Panc1 (cell line): Measurements from ENCODE around the gene DIRAS3. TPM values are rescaled to one million over a fixed set of nuclear protein-coding genes. Genes with fewer than 3 reads are reported as not detected.
"Not testable (repeated sequence)": the region's sequence is repeated elsewhere in the genome, so short reads cannot be mapped to it uniquely, and the experiment has no call there.

Experiments
- ATAC-seq: fragments of 200-7000 bp; cut with Tn5 transposase; 2 replicates; pipeline ENCODE4 v1.9.1; 2020; ENCODE audit warnings: mild to moderate bottlenecking, moderate library complexity
- BruUV-seq: library from RNA; stranded (reverse); fragments of 400-500 nt; replicated peaks from 2 replicates; lab custom pipeline; 2021; lab: Mats Ljungman, UMichigan
- CTCF ChIA-PET: fragments of 300-600 bp; sonication (Branson Sonifier 250); formaldehyde crosslinking; loops from one replicate; lab custom pipeline; 2022; ENCODE audit warnings: antibody characterized with exemption; lab: Charles Lee
- POLR2A ChIA-PET: fragments of 300-600 bp; sonication (Branson Sonifier 250); formaldehyde crosslinking; loops from one replicate; lab custom pipeline; 2022; ENCODE audit warnings: antibody characterized with exemption; lab: Charles Lee
- DNase-seq: peaks from one replicate; pipeline ENCODE4 v3.0.0-alpha.2; 2010; ENCODE audit warnings: low read depth, low spot score
- H3K27ac ChIP-seq: 2 replicates; pipeline ENCODE4 v1.5.1; 2011; ENCODE audit warnings: mild to moderate bottlenecking, low read length, inconsistent platforms
- H3K27me3 ChIP-seq: fragments of 200-500 bp; sonication (Bioruptor generic); 2 replicates; pipeline ENCODE4 v1.6.0; 2014; ENCODE audit warnings: low read length, inconsistent platforms; ENCODE audit not compliant: control insufficient read depth, insufficient read depth
- H3K36me3 ChIP-seq: fragments of 200-500 bp; sonication (Bioruptor generic); 2 replicates; pipeline ENCODE4 v1.5.1; 2014; ENCODE audit warnings: inconsistent platforms, mild to moderate bottlenecking, low read length, moderate library complexity; ENCODE audit not compliant: control insufficient read depth, insufficient read depth
- H3K4me1 ChIP-seq: 2 replicates; pipeline ENCODE4 v1.5.1; 2011; ENCODE audit warnings: inconsistent platforms, mild to moderate bottlenecking, low read length, moderate library complexity; ENCODE audit not compliant: control insufficient read depth, insufficient read depth
- H3K4me3 ChIP-seq, 2 experiments: 2 replicates each; pipeline ENCODE4 v1.5.1; 2011 to 2012; ENCODE audit warnings: low read depth in 2 of 2, low read length in 2 of 2, mild to moderate bottlenecking in 2 of 2, inconsistent platforms in 1 of 2, moderate library complexity in 1 of 2
- H3K9me3 ChIP-seq: fragments of 200-500 bp; sonication (Bioruptor generic); 2 replicates; pipeline ENCODE4 v1.5.1; 2014; ENCODE audit warnings: low read depth, mild to moderate bottlenecking, inconsistent platforms, low read length, moderate library complexity; ENCODE audit not compliant: control insufficient read depth, insufficient read depth
- CTCF ChIP-seq: fragments of 450-650 bp; IDR thresholded peaks from 2 replicates; pipeline ENCODE4 v1.5.1; 2017; ENCODE audit warnings: mild to moderate bottlenecking
- POLR2AphosphoS5 ChIP-seq: IDR thresholded peaks from 2 replicates; pipeline ENCODE4 v1.6.1; 2012; ENCODE audit warnings: mild to moderate bottlenecking, low read depth, low read length, moderate library complexity
- REST ChIP-seq, 2 experiments: IDR thresholded peaks; 2 replicates each; pipeline ENCODE4 v1.6.1; 2011 to 2012; ENCODE audit warnings: low read depth in 2 of 2, control low read depth in 1 of 2, low read length in 1 of 2, mild to moderate bottlenecking in 1 of 2, moderate library complexity in 1 of 2; ENCODE audit not compliant: insufficient read depth in 1 of 2
- SIN3A ChIP-seq: IDR thresholded peaks from 2 replicates; pipeline ENCODE4 v1.6.1; 2012; ENCODE audit warnings: low read depth, mild to moderate bottlenecking, low read length, moderate library complexity, borderline replicate concordance; ENCODE audit not compliant: insufficient read depth
- TCF7L2 ChIP-seq: IDR thresholded peaks from 2 replicates; pipeline ENCODE4 v1.6.1; 2011; ENCODE audit warnings: mild to moderate bottlenecking, low read depth, low read length, inconsistent platforms
- in situ Hi-C: cut with HindIII; loops from 2 replicates; pipeline ENCODE4 v1.10.0; 2016; ENCODE audit warnings: low sequenced_read_pairs, low pct_unique_long_range_greater_than_20kb
- intact Hi-C: fragments of 100-400 bp; cut with micrococcal nuclease; formaldehyde crosslinking; loops from one replicate; pipeline ENCODE4 v1.10.0; 2022; ENCODE audit not compliant: unreplicated experiment
- total RNA-seq: library from RNA; stranded (reverse); gene quantifications from one replicate; pipeline ENCODE4 v1.2.1, GENCODE V29; 2021; ENCODE audit not compliant: unreplicated experiment

DIRAS3 gene
- total RNA-seq, 1 experiment from 2014 or later: not detected

GRCh38 chr1:68065766-68066165 is 15.3 kb upstream of the DIRAS3 start:
- ATAC-seq (no peak), DNase-seq (no peak)
- intact Hi-C loops: no loop called here
- Histone ChIP-seq H3K27me3 (no peaks in the 10 kb centered on the region), H3K9me3 (no peaks in the 10 kb centered on the region), H3K4me1 (no peaks in the 10 kb centered on the region), H3K4me3 (no peak overlapping the region), H3K27ac (no peak overlapping the region), H3K36me3 (no peaks in the 10 kb centered on the region)
- ChIA-PET CTCF (no interaction called here), POLR2A (no interaction called here)
- TF ChIP-seq CTCF (no peak), REST (IDR thresholded peaks at IDR 0.05; ENCODE audit: insufficient read depth in 1 of 2, low read depth in 2 of 2, low read length in 1 of 2) (no peak), SIN3A (no peak), POLR2AphosphoS5 (no peak), TCF7L2 (no peak)
- no TSS peak for BruUV-seq
- in situ Hi-C loops: no loop called here

GRCh38 chr1:68058053-68058452 is 7.6 kb upstream of the DIRAS3 start:
- H3K27me3 ChIP-seq, ATAC-seq, in situ Hi-C loops: not testable (repeated sequence)

More at GRCh38 chr1:68058053-68058452, 7.6 kb upstream of the DIRAS3 start:
- POLR2A ChIA-PET, CTCF ChIA-PET, H3K4me3 ChIP-seq, H3K4me1 ChIP-seq, H3K9me3 ChIP-seq, H3K27ac ChIP-seq, H3K36me3 ChIP-seq, BruUV-seq, intact Hi-C loops, DNase-seq: not testable (repeated sequence)
- TF ChIP-seq CTCF: peak; percentile 63
